Smooth muscle cell (in vitro differentiated cells): ENCODE results near the gene LSM4. TPM values are rescaled to one million over a fixed set of nuclear protein-coding genes. Genes with fewer than 3 reads are reported as not detected.

Experiments used
- DNase-seq: peaks from one replicate; lab custom pipeline; 2025; ENCODE audit not compliant: unreplicated experiment; lab: John Stamatoyannopoulos, UW
- H2AFZ ChIP-seq: fragments of 200-600 bp; sonication (generic); 2 replicates; pipeline ENCODE4 v1.6.0; 2016; ENCODE audit warnings: antibody characterized with exemption, low read depth, mild to moderate bottlenecking
- H3F3A ChIP-seq: fragments of 200-600 bp; sonication (generic); 2 replicates; pipeline ENCODE4 v1.6.0; 2017; ENCODE audit warnings: antibody characterized with exemption, low read depth
- H3K27ac ChIP-seq: fragments of 200-600 bp; sonication (generic); 2 replicates; pipeline ENCODE4 v1.5.1; 2016; ENCODE audit warnings: low read depth, mild to moderate bottlenecking
- H3K27me3 ChIP-seq: fragments of 200-600 bp; sonication (generic); 2 replicates; pipeline ENCODE4 v1.6.1; 2016; ENCODE audit warnings: low read depth, mild to moderate bottlenecking
- H3K36me3 ChIP-seq: fragments of 200-600 bp; sonication (generic); 2 replicates; pipeline ENCODE4 v1.5.1; 2016; ENCODE audit warnings: low read depth
- H3K4me1 ChIP-seq: fragments of 200-600 bp; sonication (generic); 2 replicates; pipeline ENCODE4 v1.5.1; 2016; ENCODE audit warnings: low read depth
- H3K4me2 ChIP-seq: fragments of 200-600 bp; sonication (generic); 2 replicates; pipeline ENCODE4 v1.6.0; 2016; ENCODE audit warnings: mild to moderate bottlenecking
- H3K4me3 ChIP-seq: fragments of 200-600 bp; sonication (generic); 2 replicates; pipeline ENCODE4 v1.5.1; 2016; ENCODE audit warnings: mild to moderate bottlenecking
- H3K79me2 ChIP-seq: fragments of 200-600 bp; sonication (generic); 2 replicates; pipeline ENCODE4 v1.6.0; 2016; ENCODE audit warnings: low read depth, mild to moderate bottlenecking
- H3K9ac ChIP-seq: fragments of 200-600 bp; sonication (generic); 2 replicates; pipeline ENCODE4 v1.6.0; 2016; ENCODE audit warnings: low read depth
- H3K9me3 ChIP-seq: fragments of 200-600 bp; sonication (generic); replicated peaks from 2 replicates; pipeline ENCODE4 v1.5.1; 2016; ENCODE audit warnings: low read depth
- H4K20me1 ChIP-seq: fragments of 200-600 bp; sonication (generic); 2 replicates; pipeline ENCODE4 v1.6.0; 2016; ENCODE audit warnings: low read depth
- WGBS: methylation state at CpG from one replicate; pipeline ENCODE4 v1.1.7; 2016; ENCODE audit warnings: low lambda C conversion rate; 5-methylcytosine and 5-hydroxymethylcytosine counted together
- polyA plus RNA-seq: library from polyadenylated mRNA; unstranded; fragments of >200 nt; fragmentation: Nextera tagmentation; extraction: Ambion mirVana; gene quantifications from 2 replicates; pipeline ENCODE4 v1.2.1, GENCODE V29; 2016
- total RNA-seq: library from RNA; depleted of rRNA; stranded (reverse); fragments of >200 nt; gene quantifications from 2 replicates; pipeline ENCODE4 v1.2.3, GENCODE V29; 2014
- TF ChIP-seq, protein P1 (sequence below): fragments of 200-600 bp; sonication (generic); IDR thresholded peaks from 2 replicates; pipeline ENCODE4 v1.5.1; 2017; ENCODE audit warnings: borderline replicate concordance, mild to moderate bottlenecking, antibody characterized with exemption; ENCODE audit not compliant: insufficient read depth, poor library complexity, severe bottlenecking

LSM4 gene
- total and polyA plus RNA-seq, 2 experiments from 2014 or later = 116 to 156 TPM

DNA sequence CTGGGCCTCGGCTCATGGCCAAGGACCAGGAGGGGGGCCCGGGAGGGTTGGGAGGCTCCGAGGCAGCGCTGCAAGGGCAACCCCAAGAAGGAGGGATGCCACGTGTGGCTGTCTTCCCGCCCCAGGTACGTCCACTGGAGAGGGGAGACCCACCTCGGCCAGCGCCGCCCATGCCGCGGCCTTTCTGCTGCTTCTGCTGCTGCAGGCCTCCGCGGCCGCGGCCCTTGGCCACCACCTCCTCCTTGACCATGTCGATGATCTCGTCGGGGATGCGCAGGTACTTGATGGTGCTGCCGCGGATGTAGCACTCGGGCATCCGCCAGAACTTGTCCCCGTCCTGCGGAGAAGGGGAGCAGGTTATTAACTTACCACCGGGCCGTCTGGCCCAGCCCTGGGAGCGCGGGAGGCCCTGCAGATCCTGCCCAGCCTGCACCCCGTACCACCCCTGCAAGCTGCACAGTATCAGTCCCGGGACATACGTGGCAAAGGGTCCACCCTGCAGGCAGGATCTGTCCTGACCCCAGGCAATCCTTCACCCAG, 13.3 kb downstream of the LSM4 start:
- Histone ChIP-seq H3K9ac (no peak overlapping the region), H3K9me3 (no peaks in the 10 kb centered on the region), H3K27me3 (no peaks in the 10 kb centered on the region), H3K4me3 (no peak overlapping the region), H4K20me1 (no peaks in the 10 kb centered on the region), H3F3A (peaks cover 7% of the 10 kb centered on the region), H3K27ac (no peak overlapping the region), H2AFZ (no peak overlapping the region), H3K79me2 (no peaks in the 10 kb centered on the region), H3K4me1 (peaks cover 9% of the 10 kb centered on the region), H3K4me2 (no peak overlapping the region), H3K36me3 (no peaks in the 10 kb centered on the region)
- WGBS = 96% methylated on average over 30 of the region's 33 CpGs
- TF ChIP-seq, protein P1, sequence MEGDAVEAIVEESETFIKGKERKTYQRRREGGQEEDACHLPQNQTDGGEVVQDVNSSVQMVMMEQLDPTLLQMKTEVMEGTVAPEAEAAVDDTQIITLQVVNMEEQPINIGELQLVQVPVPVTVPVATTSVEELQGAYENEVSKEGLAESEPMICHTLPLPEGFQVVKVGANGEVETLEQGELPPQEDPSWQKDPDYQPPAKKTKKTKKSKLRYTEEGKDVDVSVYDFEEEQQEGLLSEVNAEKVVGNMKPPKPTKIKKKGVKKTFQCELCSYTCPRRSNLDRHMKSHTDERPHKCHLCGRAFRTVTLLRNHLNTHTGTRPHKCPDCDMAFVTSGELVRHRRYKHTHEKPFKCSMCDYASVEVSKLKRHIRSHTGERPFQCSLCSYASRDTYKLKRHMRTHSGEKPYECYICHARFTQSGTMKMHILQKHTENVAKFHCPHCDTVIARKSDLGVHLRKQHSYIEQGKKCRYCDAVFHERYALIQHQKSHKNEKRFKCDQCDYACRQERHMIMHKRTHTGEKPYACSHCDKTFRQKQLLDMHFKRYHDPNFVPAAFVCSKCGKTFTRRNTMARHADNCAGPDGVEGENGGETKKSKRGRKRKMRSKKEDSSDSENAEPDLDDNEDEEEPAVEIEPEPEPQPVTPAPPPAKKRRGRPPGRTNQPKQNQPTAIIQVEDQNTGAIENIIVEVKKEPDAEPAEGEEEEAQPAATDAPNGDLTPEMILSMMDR = no peak
- no peak for DNase-seq

DNA sequence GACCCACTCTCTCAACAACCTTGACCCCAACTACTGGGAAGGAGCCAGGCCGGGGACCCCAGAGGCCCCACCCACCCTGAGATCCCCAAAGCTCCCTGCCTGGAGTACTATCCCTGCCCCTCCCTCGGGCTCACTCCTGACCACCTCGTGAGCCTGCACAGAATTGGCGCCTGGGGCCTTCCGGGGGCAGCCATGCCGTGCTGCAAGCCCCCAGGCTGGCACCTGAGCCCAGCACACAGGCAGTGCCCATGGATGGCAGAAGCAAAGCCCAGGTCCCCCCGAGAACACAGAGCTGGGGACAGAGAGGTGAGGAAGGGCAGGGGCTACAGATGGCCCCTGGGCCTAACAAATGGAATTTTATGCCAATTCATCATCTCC, 13.9 kb downstream of the LSM4 start:
- no peak overlapping the region for H2AFZ ChIP-seq
- TF ChIP-seq, protein P1 = no peak
- no peak overlapping the region for H3K4me3 ChIP-seq
- no peak overlapping the region for H3K4me2 ChIP-seq
- 95% methylated on average over 5 of the region's 7 CpGs for WGBS
- H3K79me2 ChIP-seq = no peaks in the 10 kb centered on the region
- no peaks in the 10 kb centered on the region for H4K20me1 ChIP-seq
- DNase-seq = no peak
- no peak overlapping the region for H3K27ac ChIP-seq
- H3K27me3 ChIP-seq = no peaks in the 10 kb centered on the region
- H3K4me1 ChIP-seq = peaks cover 16% of the 10 kb centered on the region
- H3K9me3 ChIP-seq = no peaks in the 10 kb centered on the region
- H3K36me3 ChIP-seq = no peaks in the 10 kb centered on the region
- H3F3A ChIP-seq = peaks cover 7% of the 10 kb centered on the region
- no peak overlapping the region for H3K9ac ChIP-seq

DNA sequence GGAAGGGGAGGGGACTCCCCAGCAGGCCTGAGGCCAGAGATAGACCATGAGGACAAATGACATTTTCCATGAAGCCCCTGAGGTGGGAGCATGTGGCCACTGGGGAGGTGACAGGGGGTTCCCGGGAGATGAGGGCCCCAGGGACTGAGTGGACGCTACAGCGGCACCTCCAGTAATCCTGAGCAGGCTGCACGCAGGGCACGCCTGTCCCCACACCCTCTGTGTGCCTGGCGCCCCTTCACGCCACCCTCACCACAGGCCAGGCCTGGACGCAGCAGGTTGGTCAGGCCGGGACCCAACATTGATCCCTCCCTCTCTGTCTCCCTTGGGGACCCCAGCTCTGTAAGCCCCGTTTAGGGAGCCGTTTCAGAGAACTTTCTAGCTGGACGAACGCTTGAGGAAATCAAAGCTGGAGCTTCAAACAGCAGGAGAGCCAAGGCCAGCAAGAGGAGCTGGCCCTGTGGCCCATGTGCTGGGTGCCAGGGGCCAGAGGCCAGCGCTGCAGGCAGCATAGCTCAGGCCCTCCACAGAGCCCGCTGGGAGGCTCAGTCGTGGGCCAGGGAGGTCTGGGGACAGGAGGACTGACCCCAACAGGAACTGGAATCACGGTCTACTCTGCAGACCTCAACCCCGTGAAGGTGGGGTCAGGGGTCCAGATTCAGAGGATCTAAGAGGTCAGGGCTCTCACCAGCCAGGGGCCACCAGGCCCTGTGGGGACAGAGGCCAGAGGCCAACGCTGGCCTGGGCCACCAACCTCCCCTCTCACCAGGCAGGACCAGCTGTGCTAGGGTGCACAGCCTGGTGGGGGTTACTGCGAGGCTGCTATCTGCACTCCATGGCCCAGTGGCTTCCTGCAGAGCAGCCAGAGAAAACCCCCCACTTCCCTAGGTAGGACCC, 14.6 kb downstream of the LSM4 start:
- H3K27ac ChIP-seq = no peak overlapping the region
- no peaks in the 10 kb centered on the region for H3K27me3 ChIP-seq
- TF ChIP-seq, protein P1 = no peak
- no peak overlapping the region for H2AFZ ChIP-seq
- H4K20me1 ChIP-seq = no peaks in the 10 kb centered on the region
- no peak overlapping the region for H3K4me3 ChIP-seq
- H3K79me2 ChIP-seq = no peaks in the 10 kb centered on the region
- H3K4me1 ChIP-seq = peaks cover 16% of the 10 kb centered on the region
- H3K4me2 ChIP-seq = no peak overlapping the region
- no peak overlapping the region for H3K9ac ChIP-seq
- H3K36me3 ChIP-seq = no peaks in the 10 kb centered on the region
- DNase-seq = no peak
- no peaks in the 10 kb centered on the region for H3K9me3 ChIP-seq
- peaks cover 7% of the 10 kb centered on the region for H3F3A ChIP-seq
- 93% methylated on average over 20 of the region's 20 CpGs for WGBS

DNA sequence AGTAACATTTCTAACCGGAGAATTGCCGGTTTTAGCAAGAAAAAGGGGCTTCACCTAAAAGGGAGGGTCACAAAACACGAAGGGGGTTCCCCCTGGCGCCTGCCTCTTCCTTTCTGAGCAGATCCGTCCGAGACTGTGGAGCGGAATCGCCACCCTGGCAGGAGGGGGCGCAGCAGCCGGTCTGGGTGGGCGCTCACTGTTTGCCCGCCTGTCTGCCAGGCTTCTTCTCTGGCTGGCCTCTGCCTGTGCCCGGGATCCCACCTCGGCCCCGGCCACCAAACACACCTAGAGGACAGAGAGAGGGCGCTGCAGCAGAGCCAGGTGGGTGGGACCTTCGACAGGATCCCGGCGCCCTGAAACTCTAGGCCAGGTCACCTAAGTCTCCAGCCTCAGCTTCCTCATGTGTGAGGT, 15.6 kb downstream of the LSM4 start:
- no peak for DNase-seq
- 99% methylated on average over 19 of the region's 19 CpGs for WGBS
- Histone ChIP-seq H3K4me2 (no peak overlapping the region), H3F3A (peaks cover 7% of the 10 kb centered on the region), H3K4me3 (no peak overlapping the region), H3K27ac (no peak overlapping the region), H4K20me1 (no peaks in the 10 kb centered on the region), H3K36me3 (no peaks in the 10 kb centered on the region), H3K4me1 (peaks cover 16% of the 10 kb centered on the region), H3K9me3 (no peaks in the 10 kb centered on the region), H2AFZ (no peak overlapping the region), H3K79me2 (no peaks in the 10 kb centered on the region), H3K9ac (no peak overlapping the region), H3K27me3 (no peaks in the 10 kb centered on the region)
- TF ChIP-seq, protein P1 = no peak
